GM19238 (cell line): Measurements from ENCODE around the gene ABHD2.
"Not testable (repeated sequence)": the region's sequence is repeated elsewhere in the genome, so short reads cannot be mapped to it uniquely, and the experiment has no call there.

Source experiments
- DNase-seq: peaks from one replicate; pipeline ENCODE4 v3.0.0; 2011; ENCODE audit warnings: low spot score; ENCODE audit not compliant: insufficient read length

ABHD2 gene, protein sequence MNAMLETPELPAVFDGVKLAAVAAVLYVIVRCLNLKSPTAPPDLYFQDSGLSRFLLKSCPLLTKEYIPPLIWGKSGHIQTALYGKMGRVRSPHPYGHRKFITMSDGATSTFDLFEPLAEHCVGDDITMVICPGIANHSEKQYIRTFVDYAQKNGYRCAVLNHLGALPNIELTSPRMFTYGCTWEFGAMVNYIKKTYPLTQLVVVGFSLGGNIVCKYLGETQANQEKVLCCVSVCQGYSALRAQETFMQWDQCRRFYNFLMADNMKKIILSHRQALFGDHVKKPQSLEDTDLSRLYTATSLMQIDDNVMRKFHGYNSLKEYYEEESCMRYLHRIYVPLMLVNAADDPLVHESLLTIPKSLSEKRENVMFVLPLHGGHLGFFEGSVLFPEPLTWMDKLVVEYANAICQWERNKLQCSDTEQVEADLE

DNA sequence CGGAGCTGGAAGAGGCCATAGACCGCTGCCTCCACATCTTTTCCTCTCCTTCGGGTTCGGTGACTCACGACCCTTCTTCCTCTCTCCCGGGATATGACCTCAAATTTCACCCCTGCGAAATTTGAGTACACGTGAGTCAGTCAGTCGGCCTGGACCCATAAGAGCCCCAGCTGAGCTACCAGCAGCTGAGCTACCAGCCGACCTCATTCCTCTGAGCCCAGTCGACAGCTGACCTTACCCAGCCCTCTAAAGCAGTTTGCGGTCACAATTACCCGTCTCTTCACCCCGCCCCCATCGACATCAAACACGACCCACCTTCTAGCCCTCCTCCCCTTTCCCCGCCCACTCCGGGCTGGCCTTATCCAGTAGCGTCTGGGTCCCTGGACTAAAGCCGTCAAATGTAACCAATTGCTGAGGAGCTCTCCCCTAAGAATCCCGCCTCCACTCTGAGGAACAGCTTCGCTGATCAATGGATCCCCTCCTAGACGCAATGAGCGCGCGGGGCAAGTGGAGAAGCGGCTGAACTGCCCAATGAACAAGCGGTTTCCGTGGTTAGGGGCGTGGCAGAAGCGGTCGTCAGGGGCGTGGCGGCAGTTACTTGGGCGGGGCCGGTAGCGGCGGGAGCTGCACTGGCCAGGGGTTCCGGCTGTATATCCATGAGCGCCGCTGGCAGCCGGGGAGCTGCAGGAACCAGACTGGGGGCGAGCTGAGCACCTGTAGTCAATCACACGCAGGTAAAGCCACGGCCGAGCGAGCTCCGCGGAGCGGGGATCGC, at the start of gene ABHD2:
ABHD2 (plus strand) TSS at position 627 of the 775 bp plus-strand sequence. CDS start 27,872 bp downstream, outside the sequence.
- peak; percentile 89 for DNase-seq

DNA sequence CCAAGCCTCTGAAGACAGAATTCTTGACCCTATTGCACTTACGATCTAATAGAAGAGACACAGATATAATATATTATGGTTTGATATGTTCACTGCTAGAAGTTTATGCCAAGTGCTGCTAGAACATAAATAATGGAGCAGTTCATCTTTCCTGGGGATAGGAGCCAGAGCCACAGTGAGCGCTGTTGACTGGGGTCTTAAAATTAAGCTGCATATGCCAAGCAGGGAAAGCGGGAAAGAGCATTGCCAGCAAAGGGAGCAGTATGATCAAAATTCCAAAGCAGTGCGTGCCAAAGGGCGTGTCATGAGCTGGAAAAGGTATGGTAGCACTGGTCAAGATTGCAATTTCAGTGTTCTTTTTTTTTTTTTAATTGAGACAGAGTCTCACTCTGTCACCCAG, 49.1 kb upstream of the ABHD2 start:
- DNase-seq: no peak

DNA sequence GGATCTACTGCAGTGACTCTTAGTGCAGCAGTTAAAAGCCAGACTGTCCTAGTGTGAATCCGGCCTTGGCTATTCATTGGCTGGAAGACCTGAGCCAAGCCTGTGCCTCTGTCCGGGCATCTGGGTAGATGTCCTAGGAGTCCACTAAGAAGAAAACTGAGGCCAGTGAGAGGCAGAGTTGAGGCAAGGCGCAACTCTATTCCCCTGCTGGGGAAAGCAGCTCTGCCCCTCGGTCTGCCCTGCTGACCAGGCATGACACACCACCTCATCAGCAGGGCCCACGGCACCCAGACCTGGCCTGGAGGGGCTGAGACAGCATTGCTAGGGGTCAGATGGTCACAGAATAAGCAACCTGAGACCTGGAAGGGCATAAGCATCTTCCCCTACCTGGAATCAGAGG, 46.7 kb upstream of the ABHD2 start:
- DNase-seq: no peak

DNA sequence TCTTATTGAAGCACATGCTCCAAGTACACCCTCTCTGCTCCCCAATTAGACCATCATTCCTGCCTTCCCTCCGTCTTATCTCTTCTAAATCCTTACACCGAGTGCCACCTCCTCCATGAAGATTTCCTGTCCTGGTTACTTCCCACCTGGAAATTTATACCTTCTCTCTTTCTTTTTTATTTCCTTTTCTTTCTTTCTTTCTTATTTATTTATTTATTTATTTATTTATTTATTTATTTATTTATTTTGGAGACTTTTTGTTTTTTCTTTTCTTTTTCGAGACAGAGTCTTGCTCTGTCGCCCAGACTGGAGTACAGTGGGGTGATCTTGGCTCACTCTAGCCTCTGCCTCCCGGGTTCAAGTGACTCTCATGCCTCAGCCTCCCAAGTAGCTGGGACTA, 45.9 kb upstream of the ABHD2 start:
- no peak for DNase-seq

DNA sequence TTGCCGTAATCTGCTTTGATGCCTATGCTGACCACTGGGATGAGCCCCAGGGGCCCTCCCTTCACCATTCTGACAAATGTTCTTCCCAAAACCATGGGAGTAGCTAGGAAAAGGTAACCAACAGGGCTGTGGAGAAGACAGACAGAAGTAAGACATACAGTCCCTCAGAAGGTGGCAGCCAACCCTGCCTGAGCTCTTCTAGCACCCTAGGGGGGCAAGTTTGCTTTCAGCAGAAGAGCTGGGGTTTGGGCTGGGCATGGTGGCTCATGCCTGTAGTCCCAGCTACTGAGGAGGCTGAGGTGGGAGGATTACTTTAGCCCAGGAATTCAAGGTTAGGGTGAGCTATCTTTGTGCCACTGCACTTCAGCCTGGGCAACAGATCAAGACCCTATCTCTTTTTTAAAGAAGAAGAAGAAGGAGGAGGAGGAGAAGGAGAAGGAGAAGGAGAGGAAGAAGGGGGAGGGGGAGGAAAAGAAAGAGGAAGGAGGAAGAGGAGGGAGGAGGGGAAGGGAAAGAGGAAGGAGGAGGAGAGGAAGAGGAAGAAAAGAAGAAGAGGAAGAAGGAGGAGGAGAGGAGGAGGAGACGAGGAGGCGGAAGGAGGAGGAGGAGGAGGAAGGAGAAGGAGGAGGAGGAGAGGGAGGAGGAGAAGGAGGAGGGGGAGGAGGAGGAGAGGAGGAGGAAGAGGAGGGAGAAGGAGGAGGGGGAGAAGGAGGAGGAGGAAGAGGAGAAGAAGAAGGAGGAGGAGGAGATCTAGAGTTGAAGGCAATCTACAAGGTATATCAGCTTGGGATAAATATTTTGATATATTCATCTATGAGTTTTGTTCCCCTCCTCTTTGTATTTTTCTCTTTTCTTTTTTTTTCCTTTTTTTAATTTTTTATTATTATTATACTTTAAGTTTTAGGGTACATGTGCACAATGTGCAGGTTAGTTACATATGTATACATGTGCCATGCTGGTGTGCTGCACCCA, 44.9 kb upstream of the ABHD2 start:
- no peak for DNase-seq

DNA sequence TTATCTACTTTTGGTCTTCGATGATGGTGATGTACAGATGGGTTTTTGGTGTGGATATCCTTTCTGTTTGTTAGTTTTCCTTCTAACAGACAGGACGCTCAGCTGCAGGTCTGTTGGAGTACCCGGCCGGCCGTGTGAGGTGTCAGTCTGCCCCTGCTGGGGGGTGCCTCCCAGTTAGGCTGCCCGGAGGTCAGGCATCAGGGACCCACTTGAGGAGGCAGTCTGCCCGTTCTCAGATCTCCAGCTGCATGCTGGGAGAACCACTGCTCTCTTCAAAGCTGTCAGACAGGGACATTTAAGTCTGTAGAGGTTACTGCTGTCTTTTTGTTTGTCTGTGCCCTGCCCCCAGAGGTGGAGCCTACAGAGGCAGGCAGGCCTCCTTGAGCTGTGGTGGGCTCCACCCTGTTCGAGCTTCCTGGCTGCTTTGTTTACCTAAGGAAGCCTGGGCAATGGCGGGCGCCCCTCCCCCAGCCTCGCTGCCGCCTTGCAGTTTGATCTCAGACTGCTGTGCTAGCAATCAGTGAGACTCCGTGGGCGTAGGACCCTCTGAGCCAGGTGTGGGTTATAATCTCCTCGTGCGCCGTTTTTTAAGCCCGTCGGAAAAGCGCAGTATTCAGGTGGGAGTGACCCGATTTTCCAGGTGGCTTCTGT, 39.1 kb upstream of the ABHD2 start:
- not testable (repeated sequence) for DNase-seq

DNA sequence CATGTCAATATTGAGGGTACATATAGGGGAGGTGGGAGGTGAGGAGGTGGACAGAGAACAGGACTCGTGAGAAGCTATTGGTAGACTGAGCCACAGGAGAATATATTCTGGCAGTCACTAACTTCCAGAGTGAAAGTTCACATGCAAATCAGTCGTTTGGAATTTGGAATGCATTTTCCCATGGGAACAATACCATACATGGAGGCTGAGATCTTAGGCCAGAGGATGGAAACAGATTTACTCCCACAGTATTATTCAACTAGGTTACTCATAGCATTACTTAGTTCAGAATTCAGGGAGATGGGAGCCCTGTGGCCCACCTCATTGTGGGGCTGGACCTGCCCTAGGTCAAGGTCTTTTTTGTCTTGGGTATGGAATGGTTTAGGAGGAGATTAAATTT, 36.4 kb upstream of the ABHD2 start:
- DNase-seq: no peak

DNA sequence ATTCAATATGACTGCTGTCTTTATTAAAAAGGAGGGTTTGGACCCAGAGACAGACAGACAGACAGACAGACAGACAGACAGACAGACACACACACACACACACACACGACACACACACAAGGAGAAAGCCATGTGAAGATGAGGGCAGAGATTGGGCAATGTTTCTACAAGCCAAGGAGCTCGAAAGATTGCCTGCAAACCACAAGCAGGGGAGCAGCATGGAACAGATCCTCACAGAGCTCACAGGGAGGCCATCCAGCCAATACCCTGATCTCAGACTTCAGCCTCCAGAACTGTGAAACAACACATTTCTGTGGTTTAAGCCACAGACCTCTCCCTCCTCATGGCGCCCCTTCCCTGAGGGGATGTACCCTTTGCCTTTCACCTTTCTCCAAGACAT, 35.8 kb upstream of the ABHD2 start:
- no peak for DNase-seq

DNA sequence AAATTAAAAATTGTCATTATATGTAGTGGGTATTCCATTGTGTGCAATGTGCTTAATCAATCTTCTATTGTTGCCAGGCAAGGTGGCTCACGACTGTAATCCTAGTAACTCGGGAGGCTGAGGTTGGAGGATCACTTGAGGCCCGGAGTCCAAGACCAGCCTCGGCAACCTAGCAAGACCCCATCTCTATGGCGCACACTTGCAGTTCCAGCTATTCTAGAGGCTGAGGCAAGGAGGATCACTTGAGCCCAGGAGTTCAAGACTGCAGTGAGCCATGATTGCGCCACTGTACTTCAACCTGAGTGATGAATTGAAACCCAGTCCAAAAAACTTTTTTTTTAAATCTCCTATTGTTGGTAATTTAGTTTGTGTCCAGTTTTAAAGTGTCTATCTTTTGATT, 33.4 kb upstream of the ABHD2 start:
- no peak for DNase-seq

DNA sequence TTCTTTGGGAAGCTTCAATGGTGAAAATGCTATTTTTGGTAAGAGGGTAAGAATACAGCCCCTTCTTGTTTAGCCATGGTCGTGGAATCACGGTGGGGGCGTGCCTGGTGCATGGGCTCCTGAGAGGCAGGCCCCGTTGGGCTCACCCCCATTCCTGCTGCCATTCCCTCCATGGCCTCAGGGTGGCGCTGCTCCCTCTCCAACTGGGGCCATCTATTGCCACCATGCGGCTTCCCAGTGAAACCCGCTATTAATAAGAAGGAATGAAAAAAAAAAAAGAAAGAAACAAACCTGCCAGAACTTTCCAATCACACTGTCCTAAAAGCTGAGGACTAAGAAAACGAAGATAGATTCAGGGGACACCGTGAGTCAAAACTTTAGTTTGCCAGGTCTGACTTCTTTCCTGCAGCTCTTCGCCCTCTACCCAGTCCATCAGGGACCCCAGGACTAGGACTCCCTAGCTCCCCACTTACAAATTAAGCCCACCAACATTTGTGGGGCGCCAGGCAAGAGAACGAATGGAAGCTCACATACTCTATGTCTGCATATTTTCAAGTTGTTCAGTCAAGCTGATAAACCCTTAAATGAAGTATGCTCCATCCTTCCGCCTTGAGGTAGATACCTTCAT, 30.6 kb upstream of the ABHD2 start:
- peak; percentile 65 for DNase-seq

DNA sequence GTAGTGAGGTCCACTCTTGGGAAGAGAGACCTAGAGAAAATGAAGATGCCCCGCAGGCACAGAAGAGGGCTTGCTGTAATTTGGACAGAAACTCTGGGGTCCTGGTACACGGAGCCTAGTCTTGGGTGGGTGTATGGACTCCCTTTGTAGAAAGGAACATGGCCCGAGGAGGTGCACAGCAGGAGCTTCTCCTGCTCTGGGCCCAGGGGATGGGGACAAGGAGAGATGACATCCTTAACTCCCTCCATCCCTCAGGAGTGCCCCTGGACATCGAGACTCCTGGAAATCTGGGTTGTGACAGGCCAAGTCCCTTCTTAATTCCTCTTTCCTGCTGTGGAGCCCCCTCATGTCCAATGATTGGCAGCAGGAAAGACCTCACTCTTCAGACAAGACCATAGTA, 29.9 kb upstream of the ABHD2 start:
- no peak for DNase-seq

DNA sequence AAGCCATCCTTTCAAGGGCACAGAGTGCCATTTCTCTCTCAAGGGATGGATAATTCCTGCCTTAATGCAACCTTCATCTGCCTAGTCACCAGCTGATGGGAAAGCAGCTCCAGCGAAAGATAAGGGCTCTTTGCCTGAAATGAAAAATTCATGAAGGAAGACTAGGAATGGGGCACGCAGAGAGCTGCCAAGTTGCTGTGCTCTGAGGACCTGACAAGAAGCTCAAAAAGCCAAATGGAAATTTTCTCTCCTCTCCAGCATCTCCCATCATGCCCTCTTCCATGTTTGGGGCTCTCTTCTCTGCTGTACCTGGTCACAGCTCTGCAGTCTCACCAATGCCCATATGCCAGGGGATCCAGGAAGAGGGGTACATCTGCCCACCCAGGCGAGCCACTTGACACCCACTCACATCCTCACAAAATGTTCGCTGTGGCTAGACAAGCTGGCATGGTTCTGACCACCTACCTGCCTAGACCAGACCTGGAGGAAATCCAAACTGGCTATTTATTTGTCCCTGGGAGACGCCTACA, 29.3 kb upstream of the ABHD2 start:
- no peak for DNase-seq

DNA sequence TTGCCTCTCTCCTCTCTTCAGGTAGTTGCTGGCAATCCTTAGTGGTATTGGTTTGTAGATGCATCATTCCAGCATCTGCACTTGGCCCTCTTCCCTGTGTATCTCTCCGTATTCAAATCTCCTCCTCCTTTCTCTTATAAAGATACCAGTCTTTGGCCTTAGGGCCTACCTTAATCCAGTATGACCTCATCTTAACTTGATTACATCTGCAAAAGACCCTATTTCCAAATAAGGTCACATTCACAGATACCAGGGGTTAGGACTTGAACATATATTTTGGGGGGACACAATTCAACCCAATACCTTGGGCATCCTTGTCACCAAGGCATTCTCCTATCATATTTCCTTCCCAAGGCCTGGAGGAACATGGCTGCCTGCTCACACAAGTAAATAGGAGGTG, 22.0 kb upstream of the ABHD2 start:
- DNase-seq: no peak

DNA sequence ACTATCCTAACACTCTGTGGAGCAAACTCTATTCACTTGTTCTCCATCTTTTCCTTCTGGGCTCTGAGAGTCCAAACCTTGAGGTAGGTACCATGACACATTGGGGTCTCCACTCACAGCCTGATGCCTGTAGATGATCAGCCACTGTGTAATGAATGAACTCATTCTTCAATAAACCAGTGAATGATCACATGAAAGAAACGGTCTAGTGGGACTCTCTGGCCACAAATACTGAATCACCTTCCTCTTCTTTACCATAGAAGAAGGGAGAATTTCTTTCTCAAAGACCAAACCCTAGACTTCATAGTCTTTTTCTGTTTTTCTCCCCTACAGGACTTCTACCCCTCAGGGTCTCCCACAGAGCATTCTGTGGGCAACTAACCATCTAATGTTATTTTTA, 20.5 kb upstream of the ABHD2 start:
- DNase-seq: no peak

DNA sequence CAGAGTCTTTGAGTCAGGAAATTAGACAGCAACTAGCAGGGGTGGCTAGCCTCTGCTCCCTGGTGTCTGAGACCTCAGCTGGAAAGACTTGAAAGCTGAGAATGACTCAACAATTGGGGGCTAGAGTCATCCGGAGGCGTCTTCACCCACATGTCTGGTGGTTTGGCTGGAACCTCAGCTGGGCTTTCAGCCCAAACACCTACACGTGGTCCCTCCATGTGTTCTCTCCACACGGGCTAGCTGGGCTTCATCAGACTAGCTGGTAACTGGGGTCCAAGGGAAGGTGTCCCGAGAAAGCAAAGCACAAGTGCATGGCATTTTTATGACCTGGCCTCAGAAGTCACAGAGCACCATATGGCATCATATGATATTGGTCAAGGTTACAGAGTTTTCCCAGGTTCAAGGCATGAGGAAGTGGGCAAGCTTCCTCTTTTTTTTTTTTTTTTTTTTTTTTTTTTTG, 19.9 kb upstream of the ABHD2 start:
- DNase-seq: no peak

DNA sequence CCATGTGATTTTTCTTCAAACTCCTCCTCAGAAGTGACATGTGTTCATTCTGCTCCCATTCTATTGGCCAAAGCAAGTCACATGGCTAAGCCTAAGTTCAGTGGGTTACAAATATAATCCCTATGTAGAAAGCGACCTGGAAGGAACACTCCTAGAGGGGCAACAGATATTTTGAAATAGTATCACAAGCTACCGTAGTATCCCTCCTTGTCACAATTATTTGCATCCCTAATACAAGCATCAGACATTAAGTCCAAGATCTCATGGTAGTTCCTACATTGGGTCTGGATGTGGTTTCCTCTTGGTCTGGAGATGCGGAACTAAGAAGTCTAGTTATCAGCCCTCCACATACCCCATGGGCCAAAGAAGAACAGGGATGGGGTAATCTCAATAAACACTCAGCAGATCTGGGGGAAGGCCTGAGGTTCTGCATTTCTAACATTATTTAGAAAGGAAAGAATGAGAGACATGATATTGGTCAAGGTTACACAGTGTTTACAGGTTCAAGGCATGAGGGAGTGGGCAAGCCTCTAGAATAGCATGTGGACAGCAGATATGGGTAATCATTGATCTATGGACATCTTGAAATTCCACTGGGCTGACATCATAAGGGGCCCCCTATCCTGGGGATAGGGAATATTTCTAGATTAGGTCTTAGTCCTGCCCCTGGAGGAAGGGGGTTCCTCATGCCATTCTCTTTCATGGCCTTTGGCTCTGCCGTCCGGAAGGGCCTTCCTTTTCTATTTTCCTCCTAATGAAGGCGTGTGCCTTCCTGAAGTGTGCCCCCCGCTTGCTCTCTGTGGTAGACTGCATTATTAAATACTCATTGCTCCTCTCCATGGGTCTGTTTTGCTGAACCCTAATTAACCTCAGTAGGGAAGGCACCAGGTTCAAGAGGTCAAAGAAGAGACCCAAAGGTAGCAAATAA, 17.8 kb upstream of the ABHD2 start:
- no peak for DNase-seq

DNA sequence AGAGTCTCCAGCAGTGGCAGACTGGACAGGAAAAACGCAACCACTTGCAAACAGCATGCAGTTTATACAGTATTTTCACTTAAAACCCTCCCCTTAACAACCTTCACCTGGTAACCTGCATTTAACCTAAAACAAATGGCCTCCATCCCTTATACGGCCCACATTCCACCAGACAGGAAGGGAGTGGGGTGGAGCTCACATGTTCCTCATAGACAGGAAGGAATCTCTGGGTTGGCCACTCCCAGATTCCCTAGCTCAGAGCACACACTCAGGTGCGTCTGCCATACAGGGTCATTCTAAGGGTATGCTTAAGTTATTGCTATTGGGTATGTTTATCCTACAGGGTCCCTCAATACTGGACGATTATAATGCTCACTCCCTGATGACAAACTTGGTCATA, 16.8 kb upstream of the ABHD2 start:
- no peak for DNase-seq

DNA sequence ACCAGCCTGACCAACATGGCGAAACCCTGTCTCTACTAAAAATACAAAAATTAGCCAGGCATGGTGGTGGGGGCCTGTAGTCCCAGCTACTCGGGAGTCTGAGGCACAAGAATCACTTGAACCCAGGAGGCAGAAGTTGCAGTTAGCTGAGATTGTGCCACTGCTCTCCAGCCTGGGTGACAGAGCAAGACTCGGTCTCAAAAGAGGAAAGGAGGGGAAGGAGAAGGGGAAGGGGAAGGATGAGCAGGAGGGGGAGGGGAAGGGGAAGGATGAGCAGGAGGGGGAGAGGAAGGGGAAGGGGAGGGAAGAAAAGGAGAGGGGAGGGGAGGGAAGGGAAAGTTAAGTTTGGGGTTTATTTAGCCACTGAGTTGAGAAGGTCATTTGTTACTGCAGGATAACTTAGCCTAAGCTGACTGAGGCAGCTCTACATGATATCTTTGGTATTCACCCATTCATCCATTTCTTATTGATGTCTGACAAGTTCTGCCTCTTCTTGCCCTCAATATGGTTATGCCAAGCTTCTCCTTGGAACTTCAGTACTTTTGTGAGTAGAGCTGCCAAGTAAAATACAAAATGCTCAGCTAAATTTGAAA, 15.9 kb upstream of the ABHD2 start:
- no peak for DNase-seq
